PC-3 (cell line): ENCODE measurements around the gene KCTD2. TPM values are rescaled to one million over a fixed set of nuclear protein-coding genes. Genes with fewer than 3 reads are reported as not detected.

Experiments used
- ATAC-seq: fragments of 200-7000 bp; cut with Tn5 transposase; 2 replicates; pipeline ENCODE4 v1.9.1; 2020; ENCODE audit warnings: mild to moderate bottlenecking, moderate library complexity
- BruUV-seq: library from RNA; stranded (reverse); fragments of 400-500 nt; replicated peaks from 2 replicates; lab custom pipeline; 2021; lab: Mats Ljungman, UMichigan
- CTCF ChIA-PET: fragments of 300-600 bp; sonication (Branson Sonifier 250); formaldehyde crosslinking; loops from one replicate; lab custom pipeline; 2022; ENCODE audit warnings: antibody characterized with exemption; lab: Charles Lee
- POLR2A ChIA-PET: fragments of 300-600 bp; sonication (Branson Sonifier 250); formaldehyde crosslinking; loops from one replicate; lab custom pipeline; 2022; ENCODE audit warnings: antibody characterized with exemption; ENCODE audit not compliant: unreplicated experiment; lab: Charles Lee
- DNase-seq: peaks from one replicate; pipeline ENCODE4 v3.0.0-alpha.2; 2015
- H2AFZ ChIP-seq: fragments of 300-600 bp; sonication (generic); 2 replicates; pipeline ENCODE4 v1.6.0; 2016; ENCODE audit warnings: antibody characterized with exemption, low read length
- H3F3A ChIP-seq: fragments of 300-600 bp; sonication (generic); one replicate; pipeline ENCODE4 v1.6.0; 2017; ENCODE audit warnings: antibody characterized with exemption, low read length, control low read depth, mild to moderate bottlenecking; ENCODE audit not compliant: unreplicated experiment
- H3K27ac ChIP-seq: fragments of 300-600 bp; sonication (generic); 2 replicates; pipeline ENCODE4 v1.5.1; 2016; ENCODE audit warnings: mild to moderate bottlenecking, low read length
- H3K27me3 ChIP-seq: fragments of 300-600 bp; sonication (generic); 2 replicates; pipeline ENCODE4 v1.6.1; 2016; ENCODE audit warnings: low read length, mixed read lengths
- H3K36me3 ChIP-seq: fragments of 300-600 bp; sonication (generic); 2 replicates; pipeline ENCODE4 v1.6.1; 2016; ENCODE audit warnings: low read depth, mixed run types, low read length, mixed read lengths
- H3K4me1 ChIP-seq: fragments of 300-600 bp; sonication (generic); 2 replicates; pipeline ENCODE4 v1.5.1; 2016; ENCODE audit warnings: low read length; ENCODE audit not compliant: insufficient read depth
- H3K4me2 ChIP-seq: fragments of 300-600 bp; sonication (generic); 2 replicates; pipeline ENCODE4 v1.6.0; 2016; ENCODE audit warnings: low read length
- H3K4me3 ChIP-seq: fragments of 300-600 bp; sonication (generic); 2 replicates; pipeline ENCODE4 v1.5.1; 2016; ENCODE audit warnings: mild to moderate bottlenecking, low read length, mixed read lengths
- H3K79me2 ChIP-seq: fragments of 300-600 bp; sonication (generic); 2 replicates; pipeline ENCODE4 v1.6.1; 2017; ENCODE audit warnings: low read length, mixed read lengths
- H3K9ac ChIP-seq: fragments of 300-600 bp; sonication (generic); 2 replicates; pipeline ENCODE4 v1.6.0; 2016; ENCODE audit warnings: mild to moderate bottlenecking, low read length
- H3K9me2 ChIP-seq: fragments of 300-600 bp; sonication (generic); replicated peaks from 2 replicates; pipeline ENCODE4 v1.6.1; 2016; ENCODE audit warnings: mixed run types, low read length, mixed read lengths
- H3K9me3 ChIP-seq: fragments of 300-600 bp; sonication (generic); 2 replicates; pipeline ENCODE4 v1.6.1; 2016; ENCODE audit warnings: low read length, mixed read lengths
- H4K20me1 ChIP-seq: fragments of 300-600 bp; sonication (generic); 2 replicates; pipeline ENCODE4 v1.6.1; 2016; ENCODE audit warnings: low read length, mixed read lengths
- CTCF ChIP-seq: fragments of 300-600 bp; sonication (generic); conservative IDR thresholded peaks from 2 replicates; pipeline ENCODE4 v1.5.1; 2017; ENCODE audit warnings: antibody characterized with exemption, low read depth, mild to moderate bottlenecking, low read length
- EZH2 ChIP-seq: fragments of 300-600 bp; sonication (generic); IDR thresholded peaks from one replicate; pipeline ENCODE4 v1.6.1; 2017; ENCODE audit warnings: antibody characterized with exemption, mild to moderate bottlenecking, low read length; ENCODE audit not compliant: unreplicated experiment
- EZH2phosphoT487 ChIP-seq: fragments of 300-600 bp; sonication (generic); IDR thresholded peaks from 2 replicates; pipeline ENCODE4 v1.6.1; 2018; ENCODE audit warnings: mild to moderate bottlenecking, antibody characterized with exemption, low read length, borderline replicate concordance
- intact Hi-C: fragments of 100-400 bp; cut with micrococcal nuclease; formaldehyde crosslinking; loops from 2 replicates; pipeline ENCODE4 v1.9.0; 2023
- total RNA-seq: library from RNA; depleted of rRNA; stranded (reverse); fragments of >200 nt; gene quantifications from 2 replicates; pipeline ENCODE4 v1.2.3, GENCODE V29; 2014

The KCTD2 gene
- total RNA-seq, 1 experiment from 2014 or later, result 28.0 TPM

GRCh38 chr17:75012096-75012345 is 35.0 kb upstream of the KCTD2 start:
- H2AFZ ChIP-seq, result peak overlapping the region; percentile 98
- peak overlapping the region; percentile 84 for H3K9ac ChIP-seq
- H3K36me3 ChIP-seq, result peaks cover 7% of the 10 kb centered on the region; the same call in 1 of the 2 replicates
- peak overlapping the region; percentile 68 for H3K27ac ChIP-seq
- ATAC-seq (no peak), DNase-seq (no peak)
- peak overlapping the region; percentile 93 for H3K4me2 ChIP-seq
- peaks cover 4% of the 10 kb centered on the region for H3F3A ChIP-seq
- peaks cover 38% of the 10 kb centered on the region for H3K79me2 ChIP-seq
- H3K27me3 ChIP-seq, result no peaks in the 10 kb centered on the region
- intact Hi-C loops, result loop anchor here (2.0 kb wide), 1 partner anchor 51 kb away; no protein-coding TSS in a partner anchor
- H4K20me1 ChIP-seq, result no peaks in the 10 kb centered on the region
- TF ChIP-seq CTCF, result no peak
- TF ChIP-seq EZH2, result no peak
- TF ChIP-seq EZH2phosphoT487, result no peak
- POLR2A ChIA-PET, result interaction anchor here (0.5 to 1.2 kb wide), 5 partner anchors 20 to 48 kb away, joined by 3 to 4 read pairs (median 3); partner anchors contain the start of gene HID1
- H3K9me3 ChIP-seq, result no peaks in the 10 kb centered on the region
- TSS peak; percentile 97 for BruUV-seq
- H3K9me2 ChIP-seq, result no peaks in the 10 kb centered on the region
- CTCF ChIA-PET, result interaction anchor here (0.8 to 2.0 kb wide), 5 partner anchors 12 to 50 kb away, joined by 3 to 10 read pairs (median 5); no protein-coding TSS in a partner anchor
- peak overlapping the region; percentile 87 for H3K4me3 ChIP-seq
- H3K4me1 ChIP-seq, result peaks cover 30% of the 10 kb centered on the region

GRCh38 chr17:75012346-75013091 is 34.5 kb upstream of the KCTD2 start, which contains the start of gene MRPL58:
TSS of gene MRPL58 (plus strand) at chr17:75012670. CDS start at chr17:75012687, 17 bp downstream.
- peaks cover 7% of the 10 kb centered on the region; the same call in 1 of the 2 replicates for H3K36me3 ChIP-seq
- no peak for TF ChIP-seq EZH2
- peak; percentile 38; the same call in 1 of the 2 replicates for TF ChIP-seq CTCF
- no TSS peak for BruUV-seq
- H3K4me3 ChIP-seq, result peak within 1 kb of the TSS; percentile 87
- no peaks in the 10 kb centered on the region for H3K9me3 ChIP-seq
- peak within 1 kb of the TSS; percentile 84 for H3K9ac ChIP-seq
- intact Hi-C loops, result loop anchor here (1.0 to 2.0 kb wide), 2 partner anchors 12 to 52 kb away; no protein-coding TSS in a partner anchor
- H3K79me2 ChIP-seq, result peaks cover 38% of the 10 kb centered on the region
- DNase-seq (peak; percentile 91), ATAC-seq (peak; percentile 83)
- H2AFZ ChIP-seq, result peak within 1 kb of the TSS; percentile 98
- ChIA-PET POLR2A (interaction anchor here (0.6 to 1.2 kb wide), 6 partner anchors 11 to 169 kb away, joined by 3 to 4 read pairs (median 4); no protein-coding TSS in a partner anchor), CTCF (interaction anchor here (0.8 to 2.0 kb wide), 5 partner anchors 11 to 51 kb away, joined by 3 to 10 read pairs (median 5); no protein-coding TSS in a partner anchor)
- no peaks in the 10 kb centered on the region for H3K9me2 ChIP-seq
- H3K4me1 ChIP-seq, result peaks cover 30% of the 10 kb centered on the region
- no peaks in the 10 kb centered on the region for H4K20me1 ChIP-seq
- no peaks in the 10 kb centered on the region for H3K27me3 ChIP-seq
- H3K4me2 ChIP-seq, result peak within 1 kb of the TSS; percentile 93
- peak within 1 kb of the TSS; percentile 68 for H3K27ac ChIP-seq
- peaks cover 4% of the 10 kb centered on the region for H3F3A ChIP-seq
